Activated gamma-delta T cell treated with anti-CD3 and anti-CD28 coated beads, Interleukin-2, amount 50 U/mL, for 16 hours (primary cell): Measurements from ENCODE around the gene SAMD8.
"Not testable (repeated sequence)": the region's sequence is repeated elsewhere in the genome, so short reads cannot be mapped to it uniquely, and the experiment has no call there.

Source experiments
- DNase-seq: peaks from one replicate; pipeline ENCODE4 v3.0.0-alpha.2; 2020; ENCODE audit warnings: low read depth

The SAMD8 gene

GRCh38 chr10:75107756-75108683 lies 3.4 kb upstream of the SAMD8 start:
- DNase-seq, result no peak

- no peak for DNase-seq
These were observed 2.6 kb upstream of the SAMD8 start for GRCh38 chr10:75108684-75109458.

GRCh38 chr10:75109459-75109778 lies 2.0 kb upstream of the SAMD8 start:
- no peak for DNase-seq

- DNase-seq, result no peak
These were observed 1.3 kb upstream of the SAMD8 start for GRCh38 chr10:75110006-75110632.

- DNase-seq, result no peak
These were observed 637 bp downstream of the SAMD8 start for GRCh38 chr10:75111907-75112679.

GRCh38 chr10:75115137-75115536 lies 3.7 kb downstream of the SAMD8 start:
- no peak for DNase-seq

GRCh38 chr10:75116941-75117775 lies 5.7 kb downstream of the SAMD8 start:
- DNase-seq, result not testable (repeated sequence)

- DNase-seq, result no peak
These were observed 6.5 kb downstream of the SAMD8 start for GRCh38 chr10:75117995-75118394.

- not testable (repeated sequence) for DNase-seq
These were observed 8.1 kb downstream of the SAMD8 start for GRCh38 chr10:75119444-75120066.

- DNase-seq, result no peak
These were observed 9.9 kb downstream of the SAMD8 start for GRCh38 chr10:75121322-75121721.

- DNase-seq, result no peak
These were observed 11.0 kb downstream of the SAMD8 start for GRCh38 chr10:75122505-75122904.

GRCh38 chr10:75123088-75123682 lies 11.7 kb downstream of the SAMD8 start:
- DNase-seq, result no peak

- no peak for DNase-seq
These were observed 14.8 kb downstream of the SAMD8 start for GRCh38 chr10:75126277-75126676.

GRCh38 chr10:75127471-75127870 lies 16.0 kb downstream of the SAMD8 start:
- no peak for DNase-seq

GRCh38 chr10:75128985-75129384 lies 17.5 kb downstream of the SAMD8 start:
- DNase-seq, result not testable (repeated sequence)

- no peak for DNase-seq
These were observed 18.1 kb downstream of the SAMD8 start for GRCh38 chr10:75129537-75129936.

GRCh38 chr10:75133701-75134100 lies 22.2 kb downstream of the SAMD8 start:
- DNase-seq, result not testable (repeated sequence)

- no peak for DNase-seq
These were observed 24.9 kb downstream of the SAMD8 start for GRCh38 chr10:75136346-75136745.

- DNase-seq, result no peak
These were observed 26.3 kb downstream of the SAMD8 start for GRCh38 chr10:75137533-75138438.
